K562 (cell line): Measurements from ENCODE around the gene PIGM. TPM values are rescaled to one million over a fixed set of nuclear protein-coding genes. Genes with fewer than 3 reads are reported as not detected.

ENCODE experiments used
- ARID3B ChIP-seq: fragments of 250-450 bp; sonication (Bioruptor Pico); IDR thresholded peaks from 2 replicates; pipeline ENCODE4 v1.4.0; 2020; ENCODE audit warnings: borderline replicate concordance
- BMI1 ChIP-seq: fragments of 150-350 bp; IDR thresholded peaks from 2 replicates; pipeline ENCODE4 v1.6.1; 2014; ENCODE audit warnings: low read length
- CCNT2 ChIP-seq: IDR thresholded peaks from 2 replicates; pipeline ENCODE4 v1.6.1; 2011; ENCODE audit warnings: borderline replicate concordance, low read depth, mild to moderate bottlenecking, moderate library complexity, mixed read lengths, low read length; ENCODE audit not compliant: insufficient read length; ENCODE audit errors: extremely low read depth
- CEBPZ ChIP-seq: fragments of 150-350 bp; IDR thresholded peaks from 2 replicates; pipeline ENCODE4 v1.6.1; 2014; ENCODE audit warnings: low read depth, mild to moderate bottlenecking, low read length, borderline replicate concordance
- COPS2 ChIP-seq: fragments of 450-650 bp; conservative IDR thresholded peaks from 2 replicates; pipeline ENCODE4 v1.6.1; 2016; ENCODE audit warnings: mild to moderate bottlenecking, moderate library complexity
- GTF2E2 ChIP-seq: fragments of 200-800 bp; sonication (Bioruptor generic); IDR thresholded peaks from 2 replicates; pipeline ENCODE4 v1.6.1; 2016; ENCODE audit warnings: missing genetic modification characterization, missing compliant biosample characterization
- ID3 ChIP-seq, 2 experiments: fragments of 250-450 bp in 1 of 2; fragments of 450-650 bp in 1 of 2; sonication (Bioruptor Pico) in 1 of 2; IDR thresholded peaks; 2 replicates each; pipeline versions ENCODE4 v1.6.1 to v1.8.0; 2016 to 2021; ENCODE audit warnings: mild to moderate bottlenecking in 2 of 2, moderate library complexity in 2 of 2, missing compliant biosample characterization in 1 of 2, missing genetic modification characterization in 1 of 2
- KDM1A ChIP-seq, 2 experiments: fragments of 450-650 bp; IDR thresholded peaks; 2 replicates each; pipeline ENCODE4 v1.6.1; 2016; ENCODE audit warnings: mild to moderate bottlenecking in 2 of 2
- KLF1 ChIP-seq: fragments of 450-650 bp; IDR thresholded peaks from 2 replicates; pipeline ENCODE4 v1.6.1; 2016; ENCODE audit warnings: missing genetic modification characterization, missing compliant biosample characterization
- MCM3 ChIP-seq: fragments of 450-650 bp; IDR thresholded peaks from 2 replicates; pipeline ENCODE4 v1.6.1; 2016
- MCM5 ChIP-seq: fragments of 450-650 bp; IDR thresholded peaks from 2 replicates; pipeline ENCODE4 v1.6.1; 2016; ENCODE audit warnings: low read depth
- NCOA2 ChIP-seq, 2 experiments: fragments of 450-650 bp; IDR thresholded peaks; 2 replicates each; pipeline ENCODE4 v1.6.1; 2018; ENCODE audit warnings: mild to moderate bottlenecking in 2 of 2, moderate library complexity in 1 of 2; ENCODE audit not compliant: partially characterized antibody in 2 of 2
- SNRNP70 ChIP-seq: fragments of 200-400 bp; formaldehyde crosslinking; optimal IDR thresholded peaks from 2 replicates; pipeline ENCODE3; 2017; ENCODE audit warnings: low read depth, low read length
- THAP7 ChIP-seq: fragments of 250-450 bp; sonication (Bioruptor Pico); IDR thresholded peaks from 2 replicates; pipeline ENCODE4 v1.5.0; 2021
- ZNF133 ChIP-seq: fragments of 250-450 bp; sonication (Bioruptor Pico); IDR thresholded peaks from 2 replicates; pipeline ENCODE4 v1.4.0; 2020; ENCODE audit warnings: mild to moderate bottlenecking
- ZNF263 ChIP-seq: sonication (generic); formaldehyde crosslinking; IDR thresholded peaks from 2 replicates; pipeline ENCODE4 v1.8.0; 2022; ENCODE audit warnings: mild to moderate bottlenecking, missing genetic modification reagents, borderline replicate concordance
- ZNF280A ChIP-seq: fragments of 450-650 bp; IDR thresholded peaks from 2 replicates; pipeline ENCODE4 v1.6.1; 2018; ENCODE audit warnings: mild to moderate bottlenecking, low read depth; ENCODE audit not compliant: partially characterized antibody
- ZNF282 ChIP-seq: sonication (generic); formaldehyde crosslinking; IDR thresholded peaks from 2 replicates; pipeline ENCODE4 v1.8.1; 2023; ENCODE audit warnings: missing genetic modification reagents
- ZNF311 ChIP-seq: fragments of 250-450 bp; sonication (Bioruptor Pico); IDR thresholded peaks from 2 replicates; pipeline ENCODE4 v1.4.0; 2020; ENCODE audit warnings: mild to moderate bottlenecking, moderate library complexity
- ZNF354B ChIP-seq: fragments of 250-450 bp; sonication (Bioruptor Pico); IDR thresholded peaks from 2 replicates; pipeline ENCODE4 v1.4.0; 2020
- ZNF551 ChIP-seq: fragments of 250-450 bp; sonication (Bioruptor Pico); IDR thresholded peaks from 2 replicates; pipeline ENCODE4 v1.5.0; 2021; ENCODE audit warnings: mild to moderate bottlenecking, moderate library complexity
- polyA plus RNA-seq, 8 experiments: library from polyadenylated mRNA; depleted of rRNA in 4 of 8; stranded (reverse) in 5 of 8; unstranded in 3 of 8; fragments of >200 nt; fragmentation: Nextera tagmentation in 2 of 8; fragmentation: Illumina TruSeq in 1 of 8; extraction: Ambion mirVana in 2 of 8; extraction: Trizol in 1 of 8; gene quantifications; 2 replicates each; pipeline versions ENCODE4 v1.2.1 to v1.2.3, GENCODE V29; 2011 to 2014; ENCODE audit warnings: inconsistent platforms in 1 of 8, missing spikeins in 1 of 8
- total RNA-seq, 7 experiments: library from RNA; depleted of rRNA in 6 of 7; stranded (reverse); fragments of >200 nt in 6 of 7; fragmentation: Illumina TruSeq in 2 of 7; extraction: Trizol in 2 of 7; gene quantifications; 2 replicates each; pipeline versions ENCODE4 v1.2.1 to v1.2.3, GENCODE V29; 2011 to 2021; ENCODE audit warnings: low replicate concordance in 1 of 7

Gene PIGM
- total and polyA plus RNA-seq, 9 of the 15 experiments (the other 6 are each of a cell fraction or from before 2014, with no cell fraction given) = 2.6 to 6.7 (median 4.3) TPM

- TF ChIP-seq COPS2 (no peak), KDM1A (IDR thresholded peaks at IDR 0.05) (0 out of 4 replicates have a peak, but pooled peaks of 1 of the 2 experiments have one; percentile 5), THAP7 (CRISPR knock-in tag) (no peak), MCM3 (no peak), MCM5 (no peak), ID3 (CRISPR knock-in tag; IDR thresholded peaks at IDR 0.05) (no peak), ID3 (tag; IDR thresholded peaks at IDR 0.05) (no peak), BMI1 (no peak), SNRNP70 (no peak), GTF2E2 (tag) (no peak), ZNF280A (no peak), ZNF311 (CRISPR knock-in tag) (no peak), ZNF354B (no peak), ZNF282 (no peak), NCOA2 (IDR thresholded peaks at IDR 0.05; ENCODE audit: partially characterized antibody in 2 of 2) (no peak), KLF1 (no peak), CCNT2 (no peak), CEBPZ (peak; percentile 64; the same call in 1 of the 2 replicates), ZNF263 (no peak), ZNF551 (CRISPR knock-in tag) (no peak), ZNF133 (no peak), ARID3B (no peak)
These were observed at the start of gene PIGM (continued) for GRCh38 chr1:160031365-160032164.
